Dendritic cell treated with granulocyte-macrophage colony-stimulating factor and Interleukin-4, amounts not matched to agents 40 ng/mL and 50 ng/mL, for 4 days (primary cell): ENCODE results near the gene MOXD1.

Experiments
- H3K27ac Mint-ChIP-seq: one replicate; pipeline ENCODE4 v1.8.0; 2022; ENCODE audit warnings: mild to moderate bottlenecking, mixed read lengths
- H3K27me3 Mint-ChIP-seq: one replicate; pipeline ENCODE4 v1.8.0; 2022; ENCODE audit warnings: mild to moderate bottlenecking, mixed read lengths
- H3K36me3 Mint-ChIP-seq: one replicate; pipeline ENCODE4 v1.8.0; 2022; ENCODE audit warnings: low read depth, mixed read lengths
- H3K4me1 Mint-ChIP-seq: one replicate; pipeline ENCODE4 v1.8.0; 2022; ENCODE audit warnings: low read depth, mixed read lengths
- H3K4me3 Mint-ChIP-seq: one replicate; pipeline ENCODE4 v1.8.0; 2022; ENCODE audit warnings: mild to moderate bottlenecking, moderate library complexity, mixed read lengths
- H3K9me3 Mint-ChIP-seq: one replicate; pipeline ENCODE4 v1.8.0; 2022; ENCODE audit warnings: mixed read lengths
- intact Hi-C: fragments of 100-400 bp; cut with micrococcal nuclease; formaldehyde crosslinking; loops from one replicate; pipeline ENCODE4 v1.15.0; 2022

MOXD1 gene

DNA sequence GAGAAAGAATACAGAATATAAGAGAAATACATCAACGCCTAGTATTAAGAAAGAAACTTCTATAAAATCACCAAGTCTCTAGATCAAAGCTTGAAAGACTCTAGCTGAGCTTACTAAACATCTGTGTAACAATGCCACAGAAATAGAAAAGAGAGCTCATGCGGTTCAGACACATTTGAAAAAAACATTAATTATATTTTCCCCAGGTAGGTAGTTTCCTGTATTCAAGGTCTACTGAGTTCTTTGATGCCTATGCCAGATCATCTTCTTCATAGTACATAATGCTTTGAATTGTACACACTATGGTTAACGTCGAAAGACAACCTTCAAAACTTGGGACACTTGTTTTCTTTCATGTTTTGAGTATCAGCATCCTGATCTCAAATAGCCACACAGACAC, 11.3 kb downstream of the MOXD1 start:
- H3K9me3 Mint-ChIP-seq: peaks cover 14% of the 10 kb centered on the region
- no peaks in the 10 kb centered on the region for H3K36me3 Mint-ChIP-seq
- no peaks in the 10 kb centered on the region for H3K4me1 Mint-ChIP-seq
- peaks cover 11% of the 10 kb centered on the region for H3K27me3 Mint-ChIP-seq
- intact Hi-C loops: no loop called here
- H3K27ac Mint-ChIP-seq: no peak overlapping the region
- no peak overlapping the region for H3K4me3 Mint-ChIP-seq

DNA sequence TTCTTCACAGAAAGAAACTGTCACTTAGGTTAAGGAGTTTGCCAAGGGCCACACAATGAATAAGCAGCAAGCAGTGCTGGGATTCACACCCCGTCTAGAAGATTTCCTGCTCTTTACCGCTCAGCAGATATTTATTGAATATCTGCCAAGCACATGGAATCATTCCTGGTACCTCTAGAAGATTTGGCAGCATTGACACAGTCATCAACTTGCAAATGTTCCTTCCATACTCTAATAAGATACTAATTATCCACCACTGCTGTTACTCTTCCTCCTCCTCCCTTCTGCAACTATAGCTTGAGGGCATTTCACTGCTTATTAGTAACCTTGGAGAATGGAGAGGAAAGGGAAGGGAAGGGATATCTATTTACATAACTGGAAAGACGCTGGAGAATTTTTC, 13.0 kb downstream of the MOXD1 start:
- intact Hi-C loops: no loop called here
- Mint-ChIP-seq H3K27ac (no peak overlapping the region), H3K9me3 (no peaks in the 10 kb centered on the region)

DNA sequence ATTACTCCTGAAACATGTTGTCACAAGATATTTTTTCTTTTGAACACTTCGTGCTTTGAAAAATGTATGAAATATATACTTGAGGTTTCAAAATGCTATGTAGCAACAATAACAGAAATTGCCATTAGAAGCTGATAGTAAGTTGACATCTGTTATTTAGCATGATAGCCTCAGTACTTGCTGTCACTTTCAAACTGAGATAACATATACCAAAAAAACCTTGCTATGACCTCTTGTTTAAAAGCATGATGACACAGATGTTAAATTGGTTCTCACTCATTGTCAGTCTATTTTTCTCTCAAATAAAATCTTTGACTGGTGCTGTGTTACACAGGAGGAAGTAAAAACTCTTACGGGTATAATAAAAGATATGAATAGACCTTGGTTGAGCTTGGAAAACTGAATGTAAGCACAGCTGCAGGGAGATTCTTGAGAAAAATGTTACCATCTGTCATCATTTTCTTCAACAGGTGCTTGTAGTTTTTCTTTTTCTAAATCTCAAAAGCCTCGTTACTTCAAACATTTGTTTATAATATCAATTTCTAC, 18.6 kb downstream of the MOXD1 start:
- Mint-ChIP-seq H3K9me3 (peaks cover 11% of the 10 kb centered on the region), H3K27ac (no peak overlapping the region), H3K27me3 (peaks cover 5% of the 10 kb centered on the region), H3K36me3 (no peaks in the 10 kb centered on the region), H3K4me1 (peaks cover 6% of the 10 kb centered on the region), H3K4me3 (no peak overlapping the region)
- intact Hi-C loops: no loop called here

More for the DNA sequence above, 13.0 kb downstream of the MOXD1 start:
- H3K4me3 Mint-ChIP-seq: no peak overlapping the region
- no peaks in the 10 kb centered on the region for H3K4me1 Mint-ChIP-seq
- H3K27me3 Mint-ChIP-seq: peaks cover 10% of the 10 kb centered on the region
- no peaks in the 10 kb centered on the region for H3K36me3 Mint-ChIP-seq

DNA sequence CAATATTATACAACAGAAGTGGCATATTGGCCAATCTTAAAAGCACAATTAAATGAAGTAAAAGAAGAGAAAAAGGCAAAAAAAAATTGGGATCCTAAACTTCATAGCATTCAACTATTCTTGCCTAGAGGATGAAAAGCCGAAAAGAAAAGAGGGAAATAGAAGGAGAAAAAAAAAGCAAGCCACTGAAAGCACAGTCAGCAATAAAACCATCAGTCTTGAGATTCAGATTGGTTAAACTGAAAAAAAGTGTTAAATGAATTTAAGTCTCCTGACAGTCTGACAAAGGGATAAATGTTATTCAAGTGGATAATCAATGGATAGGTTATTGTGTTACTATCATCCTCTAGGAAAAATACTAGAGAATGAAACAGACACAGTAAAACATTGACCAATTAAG, 19.9 kb downstream of the MOXD1 start:
- Mint-ChIP-seq H3K27me3 (peaks cover 3% of the 10 kb centered on the region), H3K27ac (no peak overlapping the region), H3K9me3 (peaks cover 11% of the 10 kb centered on the region), H3K4me3 (no peak overlapping the region), H3K4me1 (peaks cover 6% of the 10 kb centered on the region), H3K36me3 (no peaks in the 10 kb centered on the region)
- intact Hi-C loops: no loop called here

DNA sequence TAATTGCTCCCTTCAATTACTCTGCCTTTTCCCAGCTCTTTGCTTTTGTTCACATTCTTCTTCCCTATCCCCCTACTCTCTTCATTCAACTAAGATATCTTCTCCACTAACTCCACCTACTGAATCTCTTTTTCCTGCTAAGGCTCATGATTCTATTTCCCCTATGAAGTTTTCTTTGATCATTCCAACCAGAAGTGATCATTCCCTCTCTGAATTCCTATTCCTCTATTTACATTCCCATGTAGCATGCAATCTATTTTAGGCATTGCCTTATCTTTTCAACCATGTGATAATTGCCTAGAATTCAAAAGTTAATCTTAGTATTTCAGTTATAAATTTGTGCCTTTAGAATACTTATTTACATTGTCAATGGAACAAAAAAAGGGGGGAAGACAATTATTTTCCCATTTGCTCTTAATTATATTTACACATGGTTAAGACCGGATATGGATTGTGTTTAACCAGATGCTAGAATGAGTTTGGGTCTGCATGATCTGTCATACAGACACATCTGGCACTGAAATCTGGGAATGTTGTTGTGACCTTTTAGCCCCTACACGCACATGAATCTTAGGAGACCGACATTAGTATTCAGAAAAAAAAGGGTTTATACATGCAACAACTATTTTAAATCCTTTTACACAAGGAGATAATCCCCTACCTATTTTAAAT, 20.8 kb downstream of the MOXD1 start:
- H3K27ac Mint-ChIP-seq: no peak overlapping the region
- peaks cover 3% of the 10 kb centered on the region for H3K27me3 Mint-ChIP-seq
- peaks cover 11% of the 10 kb centered on the region for H3K9me3 Mint-ChIP-seq
- intact Hi-C loops: no loop called here
- no peaks in the 10 kb centered on the region for H3K36me3 Mint-ChIP-seq
- peaks cover 6% of the 10 kb centered on the region for H3K4me1 Mint-ChIP-seq
- no peak overlapping the region for H3K4me3 Mint-ChIP-seq

DNA sequence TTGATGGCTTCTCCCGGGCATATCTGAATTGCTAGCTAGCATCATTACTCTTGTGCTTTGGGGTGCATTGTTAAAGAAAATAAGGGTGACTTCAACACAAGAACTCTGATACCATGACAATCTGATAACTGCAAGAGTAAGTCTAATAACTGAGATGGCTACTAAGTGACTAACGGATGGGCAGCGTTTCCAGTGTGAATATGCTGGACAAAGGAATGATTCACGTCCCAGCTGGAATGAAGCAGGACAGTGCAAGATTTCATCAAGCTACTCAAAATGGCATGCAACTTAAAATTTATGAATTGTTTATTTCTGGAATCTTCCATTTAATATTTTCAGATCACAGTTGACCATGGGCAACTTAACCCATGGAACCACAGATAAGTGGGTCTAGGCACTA, 31.7 kb downstream of the MOXD1 start:
- intact Hi-C loops: loop anchor here (5.0 kb wide), 1 partner anchor 742 kb away; the partner anchor contains the start of gene MED23
- H3K36me3 Mint-ChIP-seq: no peaks in the 10 kb centered on the region
- no peak overlapping the region for H3K4me3 Mint-ChIP-seq
- peaks cover 13% of the 10 kb centered on the region for H3K4me1 Mint-ChIP-seq
- H3K27me3 Mint-ChIP-seq: peaks cover 8% of the 10 kb centered on the region
- H3K9me3 Mint-ChIP-seq: no peaks in the 10 kb centered on the region
- no peak overlapping the region for H3K27ac Mint-ChIP-seq

DNA sequence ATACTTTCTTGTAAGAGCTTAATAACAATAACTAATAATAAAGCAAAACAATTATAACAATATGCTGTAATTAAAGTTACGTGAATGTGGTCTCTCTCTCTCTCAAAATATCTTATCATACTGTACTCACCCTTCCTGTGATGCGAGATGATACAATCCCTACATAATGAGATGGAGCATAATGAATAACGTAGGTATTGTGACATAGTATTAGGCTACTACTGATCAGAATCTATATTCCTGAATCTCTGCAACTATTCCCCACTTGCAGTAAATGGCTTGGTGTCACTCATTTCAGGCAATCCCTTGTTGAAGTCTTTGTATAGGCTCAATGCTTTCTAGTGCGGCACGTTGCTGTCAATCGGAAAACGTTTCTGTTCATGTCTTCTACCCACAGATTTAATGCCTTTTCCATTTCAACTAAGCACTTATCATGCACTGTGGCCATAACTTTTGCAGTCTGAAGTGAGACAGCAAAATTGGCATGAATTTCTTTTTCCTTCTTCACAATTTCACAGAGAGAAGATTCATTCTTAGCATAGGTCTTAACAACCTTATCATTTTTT, 32.3 kb downstream of the MOXD1 start:
- no peak overlapping the region for H3K4me3 Mint-ChIP-seq
- no peaks in the 10 kb centered on the region for H3K36me3 Mint-ChIP-seq
- no peak overlapping the region for H3K27ac Mint-ChIP-seq
- intact Hi-C loops: loop anchor here (5.0 kb wide), 1 partner anchor 742 kb away; the partner anchor contains the start of gene MED23
- no peaks in the 10 kb centered on the region for H3K9me3 Mint-ChIP-seq
- H3K27me3 Mint-ChIP-seq: peaks cover 8% of the 10 kb centered on the region
- peaks cover 13% of the 10 kb centered on the region for H3K4me1 Mint-ChIP-seq

DNA sequence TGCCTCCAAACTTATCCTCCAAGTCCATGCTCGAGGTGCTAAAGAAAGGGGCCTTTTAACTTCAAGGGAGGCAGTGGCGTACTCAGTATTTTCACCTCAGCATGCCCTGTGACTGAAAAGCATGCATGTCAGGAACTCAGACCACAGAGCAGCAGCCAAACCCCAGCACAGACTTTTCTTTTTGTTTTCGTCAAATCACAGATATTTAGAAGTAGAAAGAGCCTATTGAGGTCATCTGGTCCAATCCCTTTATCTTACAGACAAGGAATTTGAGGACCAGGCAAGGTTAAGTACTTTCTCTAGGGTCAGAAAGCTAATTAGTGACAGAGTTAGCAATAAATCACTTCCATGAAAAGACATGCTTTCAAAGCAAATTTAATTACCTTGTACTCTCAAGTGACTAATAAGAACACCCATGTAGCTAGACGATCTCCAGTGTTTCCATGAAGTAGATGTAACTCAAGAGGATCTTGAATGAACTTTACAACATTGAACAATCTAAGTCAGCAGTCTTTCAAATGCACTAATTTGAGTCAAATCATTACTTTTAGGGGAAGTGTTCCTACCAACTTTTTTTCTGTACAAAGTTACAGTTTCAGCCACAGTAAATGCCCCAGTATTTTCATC, 35.9 kb downstream of the MOXD1 start:
- peaks cover 13% of the 10 kb centered on the region for H3K4me1 Mint-ChIP-seq
- H3K27me3 Mint-ChIP-seq: peaks cover 5% of the 10 kb centered on the region
- intact Hi-C loops: loop anchor here (5.0 kb wide), 1 partner anchor 738 kb away; the partner anchor contains the start of gene MED23
- no peaks in the 10 kb centered on the region for H3K36me3 Mint-ChIP-seq
- H3K9me3 Mint-ChIP-seq: no peaks in the 10 kb centered on the region
- no peak overlapping the region for H3K4me3 Mint-ChIP-seq
- no peak overlapping the region for H3K27ac Mint-ChIP-seq

DNA sequence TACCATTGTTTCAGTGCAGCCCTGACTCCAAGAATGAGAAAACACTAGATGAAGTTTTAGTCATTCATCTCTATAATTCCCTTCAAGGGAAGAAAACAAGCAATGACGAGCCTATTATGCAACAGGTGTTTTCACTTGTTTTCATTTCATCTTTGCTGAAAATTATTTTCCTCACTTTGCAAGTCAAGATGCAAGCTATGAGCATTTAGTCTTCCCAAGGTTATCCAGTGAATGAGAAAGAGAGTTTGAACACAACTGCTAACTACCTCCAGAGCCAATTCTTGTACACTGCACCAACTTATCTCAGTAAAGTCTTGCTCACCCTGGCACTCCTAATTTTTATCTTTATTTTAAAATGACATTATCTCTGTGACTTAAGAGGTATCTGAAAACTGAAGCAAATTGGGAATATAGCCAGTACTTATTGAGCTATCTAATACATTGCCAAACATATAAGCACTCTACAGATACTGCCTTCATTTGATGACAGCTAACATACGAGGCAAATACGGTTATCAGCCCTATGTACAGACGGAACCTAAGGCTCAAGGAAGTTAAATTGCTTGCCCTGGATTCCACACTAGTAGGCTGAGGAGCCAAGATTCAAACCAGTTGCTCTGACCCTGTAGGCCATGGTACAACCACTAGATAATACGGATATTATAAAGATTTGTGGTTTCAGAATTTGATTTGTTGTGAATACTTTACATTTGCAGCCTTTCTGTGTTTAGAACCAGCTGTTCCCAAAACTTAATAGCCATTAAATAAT, 36.8 kb downstream of the MOXD1 start:
- Mint-ChIP-seq H3K9me3 (no peaks in the 10 kb centered on the region), H3K4me3 (no peak overlapping the region), H3K36me3 (no peaks in the 10 kb centered on the region), H3K4me1 (peaks cover 13% of the 10 kb centered on the region), H3K27me3 (peaks cover 5% of the 10 kb centered on the region), H3K27ac (no peak overlapping the region)
- intact Hi-C loops: loop anchor here (5.0 kb wide), 1 partner anchor 737 kb away; the partner anchor contains the start of gene MED23

DNA sequence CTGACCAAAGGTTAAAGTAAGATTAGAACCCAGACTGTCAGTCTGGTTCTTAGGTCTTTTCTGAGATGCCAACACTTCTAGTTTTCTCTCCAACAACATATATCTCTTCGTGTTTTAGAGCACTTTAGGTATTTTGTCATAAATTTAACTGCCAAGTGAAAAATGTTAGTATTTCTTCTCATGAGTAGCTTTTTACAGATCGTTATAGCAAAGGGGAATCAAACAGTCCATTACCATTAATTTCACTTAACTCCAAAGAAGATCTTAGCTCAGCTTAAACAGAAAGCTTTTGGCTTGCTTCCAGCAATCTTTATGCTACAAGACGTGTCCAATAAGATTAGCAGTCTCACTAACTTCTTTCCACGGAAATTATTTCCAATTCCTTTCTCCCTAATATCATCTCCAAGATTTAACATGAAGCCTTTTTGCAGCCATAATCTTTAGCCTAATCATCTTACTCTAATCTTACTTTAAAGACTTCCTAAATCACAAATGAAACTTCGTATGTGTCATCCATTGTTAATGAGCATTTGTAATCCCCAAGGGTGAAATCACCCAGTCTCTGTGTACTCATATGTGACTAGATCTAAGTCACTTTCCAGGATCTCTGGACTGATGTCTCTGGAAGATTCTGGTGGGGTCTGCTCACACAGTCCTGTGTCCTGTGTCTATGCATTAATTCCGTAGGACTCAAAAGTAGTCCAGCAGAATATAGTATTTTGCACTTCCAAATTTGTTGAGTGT, 38.7 kb downstream of the MOXD1 start:
- Mint-ChIP-seq H3K27ac (no peak overlapping the region), H3K36me3 (no peaks in the 10 kb centered on the region), H3K9me3 (no peaks in the 10 kb centered on the region), H3K27me3 (peaks cover 2% of the 10 kb centered on the region), H3K4me3 (no peak overlapping the region), H3K4me1 (peaks cover 13% of the 10 kb centered on the region)
- intact Hi-C loops: no loop called here

DNA sequence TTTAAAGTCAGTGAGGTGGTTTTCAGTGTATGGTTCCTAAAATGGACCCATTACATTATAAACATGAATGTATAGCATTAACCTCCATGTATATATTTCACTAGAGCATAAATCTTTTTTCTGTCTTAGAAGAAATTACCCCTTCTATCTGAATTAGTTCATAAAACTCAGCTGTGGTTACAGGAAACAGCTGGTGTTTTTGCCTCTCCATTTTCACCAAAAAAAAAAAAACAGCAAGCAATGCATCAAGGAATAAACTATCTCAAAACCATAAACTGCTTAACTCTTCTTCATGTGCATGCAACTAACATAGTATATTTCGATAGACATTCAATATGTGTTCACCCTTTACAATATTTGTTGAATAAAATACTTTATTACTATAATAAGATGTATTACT, 40.2 kb downstream of the MOXD1 start:
- H3K4me3 Mint-ChIP-seq: no peak overlapping the region
- no peaks in the 10 kb centered on the region for H3K9me3 Mint-ChIP-seq
- no peaks in the 10 kb centered on the region for H3K36me3 Mint-ChIP-seq
- peaks cover 9% of the 10 kb centered on the region for H3K4me1 Mint-ChIP-seq
- intact Hi-C loops: no loop called here
- H3K27ac Mint-ChIP-seq: no peak overlapping the region
- no peaks in the 10 kb centered on the region for H3K27me3 Mint-ChIP-seq

DNA sequence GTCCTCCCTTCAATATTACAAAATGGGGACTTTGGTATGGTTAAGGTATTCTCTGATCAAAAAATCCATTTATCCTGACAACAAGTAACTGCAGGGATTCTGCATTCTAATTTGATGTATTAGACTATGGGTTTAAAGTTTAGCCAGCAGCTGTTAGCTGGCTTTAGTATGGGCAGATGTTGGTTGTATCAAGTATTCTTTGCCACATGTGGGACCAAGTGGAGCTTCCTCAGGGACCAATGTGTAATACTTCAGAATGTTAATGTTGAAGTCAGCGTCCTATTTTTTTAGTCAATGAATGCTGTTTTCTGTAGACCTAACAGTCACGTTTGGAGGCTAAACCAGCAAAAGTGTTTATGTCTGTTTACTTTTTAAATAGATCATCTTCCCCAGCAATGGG, 41.4 kb downstream of the MOXD1 start:
- H3K9me3 Mint-ChIP-seq: peaks cover 7% of the 10 kb centered on the region
- H3K27ac Mint-ChIP-seq: no peak overlapping the region
- H3K27me3 Mint-ChIP-seq: no peaks in the 10 kb centered on the region
- no peak overlapping the region for H3K4me3 Mint-ChIP-seq
- no peaks in the 10 kb centered on the region for H3K36me3 Mint-ChIP-seq
- peaks cover 7% of the 10 kb centered on the region for H3K4me1 Mint-ChIP-seq
- intact Hi-C loops: no loop called here

DNA sequence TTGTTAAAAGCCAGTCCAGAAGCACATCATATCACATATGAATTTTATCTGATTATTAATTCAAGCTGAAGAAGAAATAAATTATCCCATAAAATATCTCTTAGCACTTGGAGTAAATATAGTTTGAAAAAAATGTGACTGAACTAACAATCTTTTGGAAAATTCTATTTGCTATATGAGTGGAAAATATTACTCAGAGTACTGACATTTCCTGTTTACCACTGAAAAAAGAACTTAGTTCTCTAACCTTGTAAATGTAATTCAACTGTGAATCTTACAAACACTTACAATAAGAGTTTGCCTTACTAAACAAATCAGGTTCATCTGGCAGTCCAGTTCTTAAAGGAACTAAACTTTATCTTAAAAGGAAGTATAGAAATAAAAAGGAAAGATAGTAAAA, 44.2 kb downstream of the MOXD1 start:
- intact Hi-C loops: no loop called here
- H3K27ac Mint-ChIP-seq: no peak overlapping the region
- H3K9me3 Mint-ChIP-seq: peaks cover 7% of the 10 kb centered on the region
- peaks cover 15% of the 10 kb centered on the region for H3K4me1 Mint-ChIP-seq
- no peaks in the 10 kb centered on the region for H3K36me3 Mint-ChIP-seq
- no peak overlapping the region for H3K4me3 Mint-ChIP-seq
- no peaks in the 10 kb centered on the region for H3K27me3 Mint-ChIP-seq
